ENCODE data around the gene CXCL17.

The CXCL17 gene

DNA sequence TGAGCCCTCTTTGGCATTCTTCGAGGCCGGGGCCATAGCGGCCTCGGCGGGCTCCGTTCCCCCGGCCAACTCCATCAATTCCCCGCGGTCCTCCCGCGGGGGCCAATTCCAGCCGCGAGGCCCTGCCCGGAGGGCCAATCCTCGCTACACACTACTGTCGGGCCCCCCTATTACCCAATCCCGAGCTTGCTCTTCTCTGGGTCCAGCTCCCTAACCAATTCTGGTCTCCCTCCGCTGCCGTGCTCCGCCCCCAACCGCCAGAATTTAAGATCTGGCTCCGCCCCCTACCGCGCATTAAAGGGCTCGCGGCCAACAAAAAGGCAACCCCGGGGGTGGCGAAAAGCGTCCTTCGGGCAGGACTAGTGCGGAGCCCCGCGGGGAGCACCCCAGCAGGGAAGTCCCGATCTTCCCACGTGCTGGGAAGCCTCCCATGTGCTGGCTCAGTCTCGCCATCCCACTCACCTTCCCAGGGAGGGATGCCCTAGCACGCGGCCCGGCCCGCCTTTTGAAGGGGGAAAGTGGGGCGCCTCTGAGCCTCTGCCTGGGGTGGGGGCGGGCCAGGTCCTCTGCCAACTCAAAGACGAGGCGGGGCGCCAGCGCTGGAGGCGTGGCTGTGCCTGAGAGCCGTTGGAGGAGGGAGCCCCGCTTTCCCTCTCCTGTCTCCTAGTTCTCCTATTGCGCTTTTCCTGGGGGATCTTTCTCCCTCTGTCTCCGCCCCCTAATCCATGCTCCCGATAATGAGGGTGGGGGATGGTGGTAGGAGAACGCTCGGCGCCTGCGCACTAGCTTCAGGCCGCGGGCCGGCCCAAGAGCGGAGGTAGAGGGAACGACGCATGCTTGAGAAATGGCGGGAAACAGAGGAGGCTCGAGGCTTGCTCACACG lies 19.0 kb downstream of the CXCL17 start:
- DNase-seq (ENCODE audit: low spot score), result peak; percentile 96

DNA sequence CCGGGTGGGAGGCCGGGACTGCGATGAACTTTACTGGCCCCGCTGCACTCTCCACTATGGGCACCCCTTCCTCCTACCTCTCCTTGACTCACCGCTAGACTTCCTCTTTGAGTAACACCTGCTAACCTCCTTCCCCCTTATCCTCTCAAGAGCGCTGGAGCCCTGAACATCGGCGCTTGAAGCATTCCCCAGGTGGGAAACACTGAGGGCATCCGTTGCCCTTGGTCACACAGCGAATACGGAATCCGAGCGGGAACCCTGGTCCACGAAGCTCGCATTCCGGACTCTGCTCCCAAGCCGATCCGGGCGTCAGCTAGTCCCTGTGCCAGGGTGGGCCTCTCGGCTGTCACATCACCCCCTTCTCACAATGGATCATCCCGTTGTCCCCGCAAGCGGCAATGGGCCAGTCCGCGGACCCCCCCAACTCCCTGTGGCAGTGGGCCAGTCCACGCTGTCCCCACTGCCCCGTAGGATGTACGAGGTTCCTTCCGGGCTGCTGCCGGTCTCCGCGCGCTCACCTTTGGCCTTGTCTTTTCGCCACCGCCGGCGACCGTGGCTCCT lies 19.8 kb downstream of the CXCL17 start:
- DNase-seq (ENCODE audit: low spot score), result peak; percentile 56

DNA sequence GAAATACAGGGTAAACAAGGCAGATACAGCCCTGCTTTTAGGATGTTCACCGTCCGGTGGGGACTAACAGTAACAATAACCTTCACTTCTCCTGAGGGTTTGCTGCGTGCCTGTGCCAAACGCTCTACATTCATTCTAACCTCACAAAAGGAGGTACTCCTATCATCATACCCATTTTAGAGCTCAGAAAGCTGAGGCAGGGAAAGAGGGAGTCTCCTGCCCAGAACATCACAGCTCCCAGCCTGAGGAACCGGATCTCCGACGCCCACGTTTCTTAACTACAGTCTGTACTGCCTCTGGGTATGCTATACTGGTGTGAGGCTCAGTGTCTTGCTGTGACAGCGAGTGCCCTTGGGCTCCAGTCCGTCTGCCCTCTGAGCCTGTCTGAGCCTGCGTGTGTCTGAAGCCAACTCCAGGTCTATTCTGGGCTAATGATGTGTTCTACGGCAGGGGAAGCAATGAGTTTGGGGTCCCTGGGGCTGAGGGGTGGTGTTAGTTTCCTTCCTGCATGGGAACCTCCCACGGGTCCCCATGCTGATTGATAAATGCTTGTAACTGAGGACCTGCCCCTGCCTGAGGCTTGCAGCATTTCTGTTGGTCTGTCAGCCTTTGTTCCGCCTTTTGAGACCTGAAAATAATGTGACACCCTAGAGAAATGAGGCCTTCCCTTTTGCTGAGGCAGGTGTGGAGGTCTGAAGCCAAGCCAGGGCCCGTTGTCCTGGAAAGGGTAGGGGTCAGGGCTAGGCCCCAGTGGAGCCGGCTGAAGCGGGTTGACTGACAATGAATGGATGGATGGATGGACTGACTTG lies 20.4 kb downstream of the CXCL17 start:
- DNase-seq (ENCODE audit: low spot score), result no peak

DNA sequence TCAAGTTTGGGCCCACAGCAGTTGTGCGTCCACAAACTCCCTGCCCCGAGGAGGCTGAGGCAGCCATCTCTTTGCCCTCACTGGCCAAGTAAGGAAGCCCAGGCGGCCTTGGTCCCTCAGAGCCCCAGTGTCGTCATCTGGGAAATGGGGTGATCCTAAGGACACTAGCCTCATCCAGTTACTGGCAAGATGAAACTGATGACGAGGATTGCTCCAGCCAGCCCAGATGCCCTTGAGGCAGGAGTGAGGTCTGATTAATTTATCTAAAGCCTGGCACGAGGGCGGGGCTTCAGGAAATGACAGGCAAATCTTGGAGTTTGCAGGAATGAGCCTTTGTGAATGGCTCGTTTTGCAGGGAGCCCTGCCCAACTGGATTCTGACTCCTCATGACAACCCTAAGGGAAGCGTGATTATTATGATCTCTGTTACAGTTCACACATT lies 21.1 kb downstream of the CXCL17 start:
- DNase-seq (ENCODE audit: low spot score), result no peak

DNA sequence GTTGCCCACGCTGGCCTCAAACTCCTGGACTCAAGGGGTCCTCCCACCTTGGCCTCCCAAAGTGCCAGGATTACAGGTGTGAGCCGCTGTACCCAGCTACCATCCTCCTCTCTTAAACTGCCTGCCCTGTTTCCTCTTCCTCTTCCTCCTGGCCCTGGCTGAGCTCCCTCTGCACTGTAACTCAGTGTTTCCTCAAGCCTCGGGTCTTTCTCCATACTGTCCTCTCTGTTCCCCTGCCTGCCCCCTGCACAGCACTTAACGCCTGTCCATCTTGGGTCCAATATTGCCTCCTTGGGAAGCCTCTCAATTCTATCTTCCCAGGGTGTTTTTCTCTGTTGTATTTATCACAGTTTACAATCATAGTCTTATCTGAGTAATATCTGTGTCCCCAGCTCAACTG lies 21.6 kb downstream of the CXCL17 start:
- DNase-seq (ENCODE audit: low spot score), result no peak

DNA sequence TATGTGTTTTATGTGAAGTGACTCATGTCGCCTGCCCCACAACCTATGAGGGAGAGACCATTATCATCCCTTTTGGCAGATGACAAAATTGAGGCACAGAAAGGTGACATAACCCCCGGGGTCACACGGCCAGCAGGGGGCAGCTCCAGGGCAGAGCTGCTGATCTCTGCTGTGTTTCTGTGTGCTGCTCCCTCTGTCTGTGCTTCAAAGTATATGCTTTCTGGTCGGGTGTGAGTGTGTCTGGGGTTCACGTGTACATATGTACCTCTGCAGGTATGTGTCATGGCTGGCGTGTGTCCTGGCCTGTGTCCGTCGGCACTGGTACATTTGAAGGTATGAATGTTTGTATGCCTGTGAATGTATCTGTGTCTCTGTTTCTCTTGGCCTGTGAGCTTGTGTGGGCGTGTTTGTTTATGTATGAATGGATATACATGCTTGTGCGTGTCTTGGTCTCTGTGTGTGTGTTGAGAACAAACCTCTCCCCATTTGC lies 22.6 kb downstream of the CXCL17 start:
- DNase-seq (ENCODE audit: low spot score), result peak; percentile 63

DNA sequence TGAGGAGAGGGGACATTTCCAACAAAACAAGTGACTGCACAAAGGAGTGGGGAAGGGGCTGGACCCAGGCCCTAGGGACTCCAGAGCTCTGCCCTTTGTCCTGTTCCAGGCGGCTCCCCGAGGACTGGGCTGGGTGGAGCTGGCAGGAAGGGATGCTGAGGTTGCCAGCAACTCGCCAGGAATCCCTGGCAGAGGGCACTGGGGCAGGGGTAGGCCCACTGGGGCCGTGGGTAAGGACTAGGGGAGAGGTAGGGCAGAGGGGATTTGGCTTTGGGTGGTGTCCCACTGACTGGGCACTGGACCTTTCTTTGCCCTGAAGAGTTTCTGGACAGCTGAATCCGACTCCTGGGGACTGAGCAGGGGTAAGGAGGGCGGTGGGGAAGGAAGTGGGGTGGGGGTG lies 23.4 kb downstream of the CXCL17 start:
- DNase-seq (ENCODE audit: low spot score), result no peak

DNA sequence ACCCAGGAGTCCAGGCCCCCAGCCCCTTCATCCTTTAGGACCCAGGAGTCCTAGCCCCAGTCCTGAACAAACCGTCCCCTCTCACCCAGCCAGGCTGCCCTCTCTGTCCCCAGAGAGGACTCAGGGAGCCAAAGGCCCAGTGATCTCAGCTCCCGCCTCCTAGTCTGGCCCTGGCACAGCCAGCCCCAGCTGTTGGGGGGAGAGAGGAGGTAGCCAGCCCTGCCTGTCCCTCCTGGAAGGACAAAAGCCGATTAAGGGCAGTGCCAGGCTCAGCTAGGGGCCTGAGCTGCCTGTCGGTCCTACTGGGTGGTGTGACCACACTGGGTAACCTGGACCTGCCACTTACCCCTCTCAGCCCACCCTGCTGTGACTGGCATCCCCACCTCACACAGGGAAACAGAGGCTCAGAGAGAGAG lies 30.1 kb downstream of the CXCL17 start:
- DNase-seq (ENCODE audit: low spot score), result peak; percentile 94

DNA sequence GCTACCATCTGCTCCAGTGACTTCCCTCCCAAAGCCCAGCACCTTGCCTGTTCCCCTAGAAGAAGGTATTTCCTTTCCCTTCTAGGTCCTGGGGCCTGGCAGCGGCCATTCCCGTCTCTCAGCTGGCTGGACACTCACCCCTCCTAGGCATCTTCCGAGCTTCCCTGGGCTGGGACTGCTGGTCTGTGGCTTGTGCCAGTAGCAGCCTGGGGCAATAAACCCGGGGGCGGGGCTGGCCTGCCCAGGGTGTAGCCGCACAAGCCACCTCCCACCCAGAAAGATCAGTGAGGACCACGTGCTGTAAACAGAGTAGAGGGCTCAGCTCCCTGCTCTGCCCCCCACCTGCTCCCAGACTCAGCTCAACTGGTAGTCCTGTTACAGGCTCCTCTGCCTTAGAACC lies 30.5 kb downstream of the CXCL17 start:
- peak; percentile 93 for DNase-seq (ENCODE audit: low spot score)

DNA sequence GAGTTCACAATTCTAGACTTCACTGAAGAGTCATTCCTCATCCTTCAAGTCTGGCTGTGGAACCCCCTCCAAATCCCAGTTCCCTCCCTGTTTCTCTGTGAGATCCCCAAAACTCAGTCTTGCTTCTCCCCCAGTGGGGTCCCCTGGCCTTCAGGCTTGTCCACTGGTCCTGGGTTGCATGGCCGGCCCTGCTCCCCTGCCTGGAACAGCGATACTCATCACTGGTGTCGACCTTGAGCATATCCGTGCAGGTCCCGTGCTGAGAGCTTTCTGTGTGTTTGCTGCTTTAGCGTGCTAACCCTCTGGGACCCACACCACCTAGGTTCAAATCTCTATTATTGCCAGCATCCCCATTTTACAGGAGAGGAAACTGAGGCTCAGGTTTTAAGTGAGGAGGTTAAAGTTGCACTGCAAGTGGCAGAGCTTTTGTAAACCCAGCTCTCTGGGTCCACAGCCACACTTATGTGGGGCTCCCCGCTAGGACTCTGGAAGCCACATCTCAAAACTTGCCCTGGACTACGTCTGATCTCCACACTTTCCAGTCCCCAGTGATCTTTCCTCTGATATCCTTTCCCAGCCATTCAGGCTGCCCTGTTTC lies 31.1 kb downstream of the CXCL17 start:
- peak; percentile 23 for DNase-seq (ENCODE audit: low spot score)

DNA sequence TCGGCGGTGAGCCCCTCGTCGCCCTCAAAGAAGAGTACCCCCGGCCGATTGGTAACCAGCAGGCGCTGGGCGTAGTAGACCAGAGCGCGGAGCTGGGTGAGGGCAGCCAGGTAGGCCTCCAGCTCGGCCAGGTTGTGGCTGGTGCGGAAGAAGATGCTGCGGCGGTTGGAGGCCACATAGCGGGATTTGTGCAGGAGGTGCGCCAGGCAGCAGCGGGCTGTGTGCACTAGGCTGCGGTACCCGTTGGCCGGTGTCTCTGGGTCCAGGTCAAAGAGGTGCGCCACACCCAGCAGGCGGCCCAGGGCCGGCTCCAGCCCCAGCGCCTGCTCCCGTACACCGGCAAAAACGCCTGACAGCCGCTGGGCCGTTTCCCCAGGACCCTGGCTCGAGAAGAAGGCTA lies 32.4 kb downstream of the CXCL17 start:
- no peak for DNase-seq (ENCODE audit: low spot score)

DNA sequence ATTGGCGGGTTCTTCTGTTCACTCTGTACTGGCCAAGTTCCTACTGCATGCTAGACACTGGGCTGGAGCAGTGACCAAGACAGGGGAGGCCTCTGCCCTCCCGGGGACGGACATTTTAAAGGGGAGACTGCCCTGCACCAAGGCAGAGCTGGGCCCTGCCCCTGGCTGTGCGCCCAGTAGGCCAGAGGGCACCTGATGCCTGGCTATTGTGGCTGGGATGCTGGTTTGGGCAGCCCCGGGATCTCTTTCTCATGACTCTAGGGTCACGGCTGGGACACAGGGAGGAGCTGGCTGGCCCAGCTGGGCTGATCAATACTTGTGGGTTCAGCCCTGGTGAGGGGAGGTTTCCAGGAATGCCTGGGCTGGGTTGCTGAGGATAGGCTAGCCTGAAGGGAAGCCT lies 33.3 kb downstream of the CXCL17 start:
- no peak for DNase-seq (ENCODE audit: low spot score)

DNA sequence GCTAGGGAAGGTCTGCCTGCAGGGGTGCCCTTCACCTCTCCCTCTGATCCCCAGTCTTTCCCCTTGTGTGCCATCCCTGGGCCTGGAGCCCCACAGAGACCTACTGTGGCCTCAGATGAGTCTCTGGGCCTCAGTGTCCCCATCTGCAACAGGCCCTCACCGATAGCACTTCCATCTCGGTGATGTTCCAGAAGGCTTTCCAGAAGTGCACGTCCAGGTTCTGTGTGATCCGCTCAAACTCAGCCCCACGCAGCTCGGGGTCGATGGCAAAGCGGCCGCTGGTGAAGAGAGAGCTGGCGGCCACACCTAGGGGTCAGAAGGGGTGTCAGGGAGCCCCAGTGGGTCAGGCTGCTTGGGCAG lies 35.0 kb downstream of the CXCL17 start:
- DNase-seq (ENCODE audit: low spot score), result no peak

DNA sequence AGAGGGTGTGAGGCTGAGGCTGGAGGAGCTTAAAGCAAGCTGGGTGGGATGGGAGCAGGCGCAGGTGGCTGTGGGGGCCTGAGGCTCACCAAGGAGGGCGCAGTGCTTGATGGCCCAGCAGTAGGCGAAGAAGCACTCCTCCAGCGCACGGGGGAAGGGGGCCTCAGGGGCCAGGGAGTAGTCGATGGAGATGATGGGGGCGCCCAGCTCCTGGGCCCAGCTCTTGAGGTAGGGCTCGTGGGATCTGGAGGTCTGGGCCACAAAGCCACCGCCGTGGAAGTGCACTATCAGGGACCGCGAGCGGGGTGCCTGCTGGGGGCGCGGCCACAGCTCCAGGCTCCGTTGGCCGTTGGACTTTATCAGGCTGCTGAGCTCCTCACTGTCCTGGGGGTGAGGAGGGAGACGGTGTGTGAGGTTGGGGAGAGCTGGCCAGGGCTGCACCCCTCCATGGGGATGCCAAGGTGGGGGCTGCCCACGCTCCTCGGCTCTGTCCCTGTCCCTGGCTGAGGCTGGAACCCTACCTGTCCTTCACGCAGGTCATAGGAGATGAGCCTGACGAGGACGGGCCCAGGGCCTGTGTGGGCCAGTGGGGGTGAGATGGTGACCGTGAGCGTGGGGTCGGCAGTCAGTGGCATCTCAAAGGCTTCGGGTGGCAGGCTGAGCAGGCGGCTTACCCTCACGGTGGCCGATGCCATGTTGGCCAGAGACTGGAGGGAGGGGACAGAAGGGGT lies 35.5 kb downstream of the CXCL17 start:
- no peak for DNase-seq (ENCODE audit: low spot score)

DNA sequence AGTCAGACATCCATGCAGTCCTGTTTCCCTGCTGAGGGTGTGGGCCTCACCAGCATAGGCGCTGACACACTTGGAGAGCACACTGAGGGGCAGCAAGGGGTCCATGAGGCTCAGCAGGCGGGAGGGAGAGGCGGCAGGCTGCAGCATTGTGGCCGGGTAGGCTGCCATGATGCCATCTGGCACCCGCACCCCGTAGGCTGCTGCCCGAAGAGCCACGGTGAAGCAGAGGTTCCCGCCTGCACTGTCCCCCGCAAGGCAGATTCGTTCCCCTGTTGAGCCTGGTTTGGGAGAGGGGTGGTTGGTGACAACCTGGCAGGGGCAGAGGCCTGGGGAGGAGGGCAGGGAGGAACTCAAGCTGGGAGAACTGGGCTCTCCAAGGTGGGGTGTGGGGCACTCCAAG lies 36.6 kb downstream of the CXCL17 start:
- no peak for DNase-seq (ENCODE audit: low spot score)

DNA sequence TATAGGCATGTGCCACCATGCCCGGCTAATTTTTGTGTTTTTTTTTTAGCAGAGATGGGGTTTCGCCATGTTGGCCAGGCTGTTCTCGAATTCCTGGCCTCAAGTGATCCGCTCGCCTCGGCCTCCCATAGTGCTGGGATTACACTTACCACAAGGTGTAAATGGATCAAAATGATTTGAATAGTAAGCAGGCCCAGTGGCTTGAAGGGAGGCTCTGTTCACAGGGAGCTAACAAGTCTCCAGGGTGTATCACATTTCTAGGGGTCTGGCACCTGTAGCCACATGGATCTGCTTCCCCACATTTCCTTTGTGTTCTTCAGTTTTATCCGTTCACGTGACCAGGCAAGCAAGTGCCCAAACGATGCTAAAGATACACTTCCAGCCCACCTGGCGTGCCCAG lies 39.2 kb downstream of the CXCL17 start:
- DNase-seq (ENCODE audit: low spot score), result no peak

DNA sequence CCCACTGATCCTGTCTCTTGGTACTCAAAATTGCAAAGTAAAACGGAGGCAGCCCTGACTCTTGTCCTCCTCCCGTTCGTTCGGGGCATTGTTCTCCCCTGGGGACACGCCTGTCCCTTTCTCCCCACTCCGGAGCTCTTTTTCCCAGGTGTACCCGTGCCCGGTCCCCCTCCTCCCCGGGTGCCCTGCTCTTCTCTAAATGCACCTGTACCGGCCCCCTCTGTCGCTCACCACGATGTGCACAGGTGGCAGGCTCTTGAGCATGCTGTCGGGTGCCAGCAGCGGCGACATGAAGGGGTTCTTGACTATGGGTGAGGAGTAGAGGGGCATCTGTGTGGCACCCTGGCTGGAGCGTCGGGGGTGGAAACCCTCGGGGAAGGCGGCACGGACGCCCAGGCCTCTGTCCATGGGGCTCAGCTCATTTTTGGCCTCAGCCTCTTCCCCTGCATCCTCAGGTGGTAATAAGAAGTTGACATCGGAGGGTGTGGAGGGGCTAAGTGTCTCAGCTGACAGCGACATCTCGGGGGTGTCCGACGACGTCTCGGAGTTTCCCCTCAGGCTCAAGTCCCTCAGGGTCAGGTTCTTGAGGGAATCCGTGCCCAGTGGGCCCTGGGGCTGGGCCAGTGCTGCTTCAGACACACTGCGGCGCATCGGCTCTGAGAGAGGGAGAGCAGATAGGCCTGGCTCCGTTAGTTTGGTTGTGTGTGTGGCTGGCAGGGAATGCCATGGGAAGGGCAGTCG lies 40.2 kb downstream of the CXCL17 start:
- DNase-seq (ENCODE audit: low spot score), result no peak

DNA sequence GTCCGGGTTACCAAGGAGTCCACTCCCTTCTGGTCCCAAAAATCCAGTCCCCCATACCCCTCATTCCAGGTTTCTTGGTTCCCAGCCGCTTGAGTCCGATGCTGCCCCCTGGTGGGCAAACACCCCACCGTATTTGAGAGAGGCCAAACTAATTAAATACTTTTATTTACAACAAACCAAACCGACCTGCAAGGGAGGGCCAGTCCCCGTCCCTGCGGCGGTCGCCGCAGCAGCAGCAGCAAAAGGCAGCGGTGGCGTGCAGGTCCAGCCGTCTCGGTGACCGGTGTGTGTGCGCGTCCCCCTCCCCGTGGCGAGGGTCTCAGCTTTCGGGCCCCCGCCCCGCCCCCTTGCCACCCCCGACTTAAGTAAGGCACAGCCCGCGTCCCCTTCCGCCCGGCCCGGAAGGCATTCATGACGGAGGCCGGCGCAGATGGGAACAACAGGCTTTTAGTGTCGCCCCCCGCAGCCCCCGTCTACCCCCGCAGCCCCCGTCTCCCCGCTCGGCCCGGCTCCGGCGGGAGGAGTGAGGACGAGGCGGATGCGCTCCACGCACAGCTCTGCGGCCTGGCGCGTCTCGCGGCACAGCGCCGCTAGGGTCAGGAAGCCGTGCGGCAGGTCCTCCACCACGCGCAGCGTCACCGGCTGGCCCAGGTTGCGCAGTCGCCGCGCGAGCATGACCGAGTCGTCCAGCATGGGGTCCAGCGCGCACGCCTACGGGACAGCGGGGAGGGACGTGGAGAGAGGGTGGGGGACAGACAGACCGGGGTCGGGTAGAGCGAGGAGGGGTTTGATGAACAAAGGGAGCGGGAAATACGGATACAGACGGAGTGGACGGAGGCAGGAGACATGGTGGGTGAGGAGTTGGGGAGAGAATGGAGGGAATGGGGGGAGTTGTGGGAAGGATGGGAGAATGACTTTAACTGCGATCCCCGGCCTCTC lies 41.1 kb downstream of the CXCL17 start:
- peak; percentile 73 for DNase-seq (ENCODE audit: low spot score)

DNA sequence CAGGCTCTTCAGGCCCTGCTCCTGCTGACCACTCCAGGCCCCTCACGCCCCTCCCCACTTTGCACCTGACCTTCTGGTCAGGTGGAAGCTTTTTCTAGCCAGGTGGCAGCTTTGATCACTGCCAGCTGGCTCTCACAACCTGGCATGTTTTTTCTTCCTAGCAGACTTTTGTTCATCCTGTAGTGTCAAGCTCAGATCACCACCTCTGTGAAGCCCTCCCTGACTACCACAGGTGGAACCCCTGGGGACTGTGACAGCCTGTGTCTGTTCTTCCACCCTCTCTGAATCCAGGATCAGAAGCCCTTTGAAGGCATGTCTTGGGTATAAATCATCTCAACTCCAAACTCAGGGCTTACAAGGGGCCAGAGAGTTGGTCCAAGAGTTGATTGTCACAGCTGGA lies 42.3 kb downstream of the CXCL17 start:
- DNase-seq (ENCODE audit: low spot score), result no peak
